ENCODE measurements around the gene BCL2L1.

Gene BCL2L1

GRCh38 chr20:31722257-31723068 lies at the start of gene BCL2L1:
BCL2L1 (minus strand) TSS chr20:31722868; CDS start chr20:31722218, 650 bp downstream.
- Histone ChIP-seq H3K27ac (ENCODE audit: low read depth, low read length) (peak within 1 kb of the TSS; percentile 99), H3K9ac (ENCODE audit: low read length in 5 of 5) (peak within 1 kb of the TSS; percentile 73 to 99 (median 95)), H3K9me3 (ENCODE audit: control insufficient read depth in 5 of 5, low read length in 5 of 5) (no peaks in the 10 kb centered on the region), H3K27me3 (ENCODE audit: control insufficient read depth in 5 of 5, insufficient read depth in 4 of 5, low read length in 5 of 5) (no peaks in the 10 kb centered on the region), H3K4me3 (ENCODE audit: low read depth in 1 of 5, low read length in 5 of 5) (peak within 1 kb of the TSS; percentile 73 to 95 (median 84)), H3K36me3 (ENCODE audit: control insufficient read depth in 5 of 5, insufficient read depth in 5 of 5, low read length in 5 of 5) (peaks cover 0 to 26% (median 6%) of the 10 kb centered on the region in 5 donors), H3K4me1 (ENCODE audit: control insufficient read depth in 5 of 5, insufficient read depth in 5 of 5, low read length in 5 of 5) (peaks cover 4 to 58% (median 47%) of the 10 kb centered on the region in 5 donors)

GRCh38 chr20:31770243-31770642 lies 47.6 kb upstream of the BCL2L1 start:
- no peak overlapping the region for H3K9ac ChIP-seq (ENCODE audit: low read length in 5 of 5)
- no peak overlapping the region for H3K4me3 ChIP-seq (ENCODE audit: low read depth in 1 of 5, low read length in 5 of 5)
- no peaks in the 10 kb centered on the region for H3K9me3 ChIP-seq (ENCODE audit: control insufficient read depth in 5 of 5, low read length in 5 of 5)
- no peak overlapping the region for H3K27ac ChIP-seq (ENCODE audit: low read depth, low read length)
- H3K36me3 ChIP-seq (ENCODE audit: control insufficient read depth in 5 of 5, insufficient read depth in 5 of 5, low read length in 5 of 5): no peaks in the 10 kb centered on the region
- H3K4me1 ChIP-seq (ENCODE audit: control insufficient read depth in 5 of 5, insufficient read depth in 5 of 5, low read length in 5 of 5): no peaks in the 10 kb centered on the region
- no peaks in the 10 kb centered on the region for H3K27me3 ChIP-seq (ENCODE audit: control insufficient read depth in 5 of 5, insufficient read depth in 4 of 5, low read length in 5 of 5)

- no peak overlapping the region for H3K9ac ChIP-seq (ENCODE audit: low read length in 5 of 5)
- H3K9me3 ChIP-seq (ENCODE audit: control insufficient read depth in 5 of 5, low read length in 5 of 5): no peaks in the 10 kb centered on the region
- no peaks in the 10 kb centered on the region for H3K4me1 ChIP-seq (ENCODE audit: control insufficient read depth in 5 of 5, insufficient read depth in 5 of 5, low read length in 5 of 5)
- H3K4me3 ChIP-seq (ENCODE audit: low read depth in 1 of 5, low read length in 5 of 5): no peak overlapping the region
- no peaks in the 10 kb centered on the region for H3K27me3 ChIP-seq (ENCODE audit: control insufficient read depth in 5 of 5, insufficient read depth in 4 of 5, low read length in 5 of 5)
- no peaks in the 10 kb centered on the region for H3K36me3 ChIP-seq (ENCODE audit: control insufficient read depth in 5 of 5, insufficient read depth in 5 of 5, low read length in 5 of 5)
- H3K27ac ChIP-seq (ENCODE audit: low read depth, low read length): no peak overlapping the region
Observed at GRCh38 chr20:31769681-31770080, 47.0 kb upstream of the BCL2L1 start.

- Histone ChIP-seq H3K9me3 (ENCODE audit: control insufficient read depth in 5 of 5, low read length in 5 of 5) (no peaks in the 10 kb centered on the region), H3K27ac (ENCODE audit: low read depth, low read length) (no peak overlapping the region), H3K4me3 (ENCODE audit: low read depth in 1 of 5, low read length in 5 of 5) (no peak overlapping the region), H3K27me3 (ENCODE audit: control insufficient read depth in 5 of 5, insufficient read depth in 4 of 5, low read length in 5 of 5) (no peaks in the 10 kb centered on the region), H3K9ac (ENCODE audit: low read length in 5 of 5) (no peak overlapping the region), H3K36me3 (ENCODE audit: control insufficient read depth in 5 of 5, insufficient read depth in 5 of 5, low read length in 5 of 5) (no peaks in the 10 kb centered on the region), H3K4me1 (ENCODE audit: control insufficient read depth in 5 of 5, insufficient read depth in 5 of 5, low read length in 5 of 5) (no peaks in the 10 kb centered on the region)
Observed at GRCh38 chr20:31767805-31768204, 45.1 kb upstream of the BCL2L1 start.

- Histone ChIP-seq H3K27me3 (ENCODE audit: control insufficient read depth in 5 of 5, insufficient read depth in 4 of 5, low read length in 5 of 5) (no peaks in the 10 kb centered on the region), H3K4me3 (ENCODE audit: low read depth in 1 of 5, low read length in 5 of 5) (no peak overlapping the region), H3K27ac (ENCODE audit: low read depth, low read length) (no peak overlapping the region), H3K9me3 (ENCODE audit: control insufficient read depth in 5 of 5, low read length in 5 of 5) (no peaks in the 10 kb centered on the region), H3K4me1 (ENCODE audit: control insufficient read depth in 5 of 5, insufficient read depth in 5 of 5, low read length in 5 of 5) (no peaks in the 10 kb centered on the region), H3K36me3 (ENCODE audit: control insufficient read depth in 5 of 5, insufficient read depth in 5 of 5, low read length in 5 of 5) (no peaks in the 10 kb centered on the region), H3K9ac (ENCODE audit: low read length in 5 of 5) (no peak overlapping the region)
Observed at GRCh38 chr20:31764641-31765305, 42.1 kb upstream of the BCL2L1 start.

- Histone ChIP-seq H3K27me3 (ENCODE audit: control insufficient read depth in 5 of 5, insufficient read depth in 4 of 5, low read length in 5 of 5) (no peaks in the 10 kb centered on the region), H3K36me3 (ENCODE audit: control insufficient read depth in 5 of 5, insufficient read depth in 5 of 5, low read length in 5 of 5) (no peaks in the 10 kb centered on the region), H3K27ac (ENCODE audit: low read depth, low read length) (no peak overlapping the region)
Observed at GRCh38 chr20:31760519-31761240, 38.0 kb upstream of the BCL2L1 start.

GRCh38 chr20:31759836-31760518 lies 37.3 kb upstream of the BCL2L1 start:
- H3K9ac ChIP-seq (ENCODE audit: low read length in 5 of 5): no peak overlapping the region
- no peak overlapping the region for H3K27ac ChIP-seq (ENCODE audit: low read depth, low read length)
- H3K36me3 ChIP-seq (ENCODE audit: control insufficient read depth in 5 of 5, insufficient read depth in 5 of 5, low read length in 5 of 5): no peaks in the 10 kb centered on the region
- no peaks in the 10 kb centered on the region for H3K9me3 ChIP-seq (ENCODE audit: control insufficient read depth in 5 of 5, low read length in 5 of 5)
- H3K27me3 ChIP-seq (ENCODE audit: control insufficient read depth in 5 of 5, insufficient read depth in 4 of 5, low read length in 5 of 5): no peaks in the 10 kb centered on the region
- no peaks in the 10 kb centered on the region for H3K4me1 ChIP-seq (ENCODE audit: control insufficient read depth in 5 of 5, insufficient read depth in 5 of 5, low read length in 5 of 5)
- H3K4me3 ChIP-seq (ENCODE audit: low read depth in 1 of 5, low read length in 5 of 5): no peak overlapping the region

More at GRCh38 chr20:31760519-31761240, 38.0 kb upstream of the BCL2L1 start:
- no peak overlapping the region for H3K9ac ChIP-seq (ENCODE audit: low read length in 5 of 5)
- H3K9me3 ChIP-seq (ENCODE audit: control insufficient read depth in 5 of 5, low read length in 5 of 5): no peaks in the 10 kb centered on the region
- H3K4me1 ChIP-seq (ENCODE audit: control insufficient read depth in 5 of 5, insufficient read depth in 5 of 5, low read length in 5 of 5): no peaks in the 10 kb centered on the region
- H3K4me3 ChIP-seq (ENCODE audit: low read depth in 1 of 5, low read length in 5 of 5): no peak overlapping the region

- Histone ChIP-seq H3K27ac (ENCODE audit: low read depth, low read length) (no peak overlapping the region), H3K9me3 (ENCODE audit: control insufficient read depth in 5 of 5, low read length in 5 of 5) (no peaks in the 10 kb centered on the region), H3K4me1 (ENCODE audit: control insufficient read depth in 5 of 5, insufficient read depth in 5 of 5, low read length in 5 of 5) (no peaks in the 10 kb centered on the region), H3K9ac (ENCODE audit: low read length in 5 of 5) (no peak overlapping the region), H3K27me3 (ENCODE audit: control insufficient read depth in 5 of 5, insufficient read depth in 4 of 5, low read length in 5 of 5) (no peaks in the 10 kb centered on the region), H3K4me3 (ENCODE audit: low read depth in 1 of 5, low read length in 5 of 5) (no peak overlapping the region), H3K36me3 (ENCODE audit: control insufficient read depth in 5 of 5, insufficient read depth in 5 of 5, low read length in 5 of 5) (no peaks in the 10 kb centered on the region)
Observed at GRCh38 chr20:31758991-31759390, 36.3 kb upstream of the BCL2L1 start.

- H3K4me3 ChIP-seq (ENCODE audit: low read depth in 1 of 5, low read length in 5 of 5): no peak overlapping the region
- no peaks in the 10 kb centered on the region for H3K4me1 ChIP-seq (ENCODE audit: control insufficient read depth in 5 of 5, insufficient read depth in 5 of 5, low read length in 5 of 5)
- no peak overlapping the region for H3K27ac ChIP-seq (ENCODE audit: low read depth, low read length)
- H3K9ac ChIP-seq (ENCODE audit: low read length in 5 of 5): no peak overlapping the region
- H3K36me3 ChIP-seq (ENCODE audit: control insufficient read depth in 5 of 5, insufficient read depth in 5 of 5, low read length in 5 of 5): no peaks in the 10 kb centered on the region
- H3K27me3 ChIP-seq (ENCODE audit: control insufficient read depth in 5 of 5, insufficient read depth in 4 of 5, low read length in 5 of 5): no peaks in the 10 kb centered on the region
- H3K9me3 ChIP-seq (ENCODE audit: control insufficient read depth in 5 of 5, low read length in 5 of 5): no peaks in the 10 kb centered on the region
Observed at GRCh38 chr20:31758521-31758920, 35.9 kb upstream of the BCL2L1 start.

Measured in subcutaneous abdominal adipose tissue (tissue), 5 donors.